GM12878 (cell line): ENCODE data around the gene NPL. TPM values are rescaled to one million over a fixed set of nuclear protein-coding genes. Genes with fewer than 3 reads are reported as not detected.

Source experiments
- ATAC-seq: fragments of 200-7000 bp; cut with Tn5 transposase; 3 replicates; pipeline ENCODE4 v1.9.1; 2020; ENCODE audit warnings: mild to moderate bottlenecking, moderate library complexity
- BruUV-seq: library from RNA; stranded (reverse); fragments of 400-500 nt; replicated peaks from 2 replicates; lab custom pipeline; 2021; lab: Mats Ljungman, UMichigan
- CTCF ChIA-PET: fragments of 300-600 bp; sonication (Branson Sonifier 250); formaldehyde crosslinking; extraction: SDS; loops from one replicate; lab custom pipeline; 2021; ENCODE audit warnings: inconsistent platforms; lab: Yijun Ruan, JAX
- POLR2A ChIA-PET: fragments of 350-600 bp; formaldehyde crosslinking; extraction: SDS; loops from one replicate; lab custom pipeline; 2021; ENCODE audit warnings: inconsistent platforms; lab: Charles Lee
- RAD21 ChIA-PET: fragments of 300-600 bp; sonication (Branson Sonifier 250); formaldehyde crosslinking; loops from one replicate; lab custom pipeline; 2023; ENCODE audit warnings: antibody characterized with exemption; ENCODE audit not compliant: unreplicated experiment; lab: Charles Lee
- SMC1A ChIA-PET: fragments of 300-600 bp; sonication (Branson Sonifier 250); formaldehyde crosslinking; loops from one replicate; lab custom pipeline; 2023; ENCODE audit not compliant: unreplicated experiment, uncharacterized antibody; lab: Charles Lee
- DNase-seq: peaks from one replicate; pipeline ENCODE4 v3.0.0-alpha.2; 2011; ENCODE audit warnings: low read depth, low spot score
- FAIRE-seq: peaks from 3 replicates; lab custom pipeline; 2011; peaks lifted over from hg19 to GRCh38; lab: Jason Lieb, UNC
- H2AFZ ChIP-seq: 2 replicates; pipeline ENCODE4 v1.6.0; 2011; ENCODE audit warnings: low read depth, low read length, control low read depth; ENCODE audit not compliant: control insufficient read depth
- H3K27ac ChIP-seq: 2 replicates; pipeline ENCODE4 v1.5.1; 2011; ENCODE audit warnings: control low read depth; ENCODE audit not compliant: control insufficient read depth, insufficient read depth
- H3K27me3 ChIP-seq, 2 experiments: replicated peaks in 1 of 2; 2 replicates each; pipeline versions ENCODE4 v1.6.0 to v1.6.1; 2011; ENCODE audit warnings: low read length in 1 of 2; ENCODE audit not compliant: control insufficient read depth in 2 of 2, insufficient read depth in 2 of 2
- H3K36me3 ChIP-seq, 2 experiments: 2 replicates each; pipeline ENCODE4 v1.5.1; 2011; ENCODE audit warnings: low read length in 1 of 2; ENCODE audit not compliant: control insufficient read depth in 2 of 2, insufficient read depth in 2 of 2
- H3K4me1 ChIP-seq: 2 replicates; pipeline ENCODE4 v1.6.1; 2011; ENCODE audit warnings: mild to moderate bottlenecking, low read length, moderate library complexity, mixed read lengths; ENCODE audit not compliant: control insufficient read depth, insufficient read depth
- H3K4me2 ChIP-seq: 2 replicates; pipeline ENCODE4 v1.6.0; 2011; ENCODE audit warnings: control low read depth; ENCODE audit not compliant: control insufficient read depth, insufficient read depth
- H3K4me3 ChIP-seq: fragments of 200-600 bp; sonication (generic); 2 replicates; pipeline ENCODE4 v1.5.1; 2016
- H3K79me2 ChIP-seq: 2 replicates; pipeline ENCODE4 v1.6.0; 2011; ENCODE audit warnings: low read length; ENCODE audit not compliant: control insufficient read depth, insufficient read depth
- H3K9ac ChIP-seq: 2 replicates; pipeline ENCODE4 v1.8.0; 2011; ENCODE audit warnings: low read length, control low read depth, mixed read lengths; ENCODE audit not compliant: control insufficient read depth, insufficient read depth
- H3K9me3 ChIP-seq: replicated peaks from 3 replicates; pipeline ENCODE4 v1.5.1; 2011; ENCODE audit warnings: mild to moderate bottlenecking, low read length; ENCODE audit not compliant: control insufficient read depth, insufficient read depth
- H4K20me1 ChIP-seq: 2 replicates; pipeline ENCODE4 v1.6.0; 2011; ENCODE audit not compliant: control insufficient read depth, insufficient read depth
- ASH2L ChIP-seq: fragments of 300-600, 200-600 bp; sonication (generic); IDR thresholded peaks from 2 replicates; pipeline ENCODE4 v1.6.1; 2017; ENCODE audit warnings: low read depth, mild to moderate bottlenecking, borderline replicate concordance
- BMI1 ChIP-seq: fragments of 450-650 bp; IDR thresholded peaks from 2 replicates; pipeline ENCODE4 v1.6.1; 2016; ENCODE audit warnings: mild to moderate bottlenecking, moderate library complexity, borderline replicate concordance
- BRCA1 ChIP-seq: IDR thresholded peaks from 2 replicates; pipeline ENCODE4 v1.6.1; 2011; ENCODE audit warnings: low read depth, low read length, improper control_type of control experiment
- CEBPZ ChIP-seq: fragments of 150-350 bp; IDR thresholded peaks from 2 replicates; pipeline ENCODE4 v1.6.1; 2016; ENCODE audit warnings: low read depth, low read length
- HDAC2 ChIP-seq: fragments of 200-600 bp; sonication (generic); IDR thresholded peaks from 2 replicates; pipeline ENCODE4 v1.6.1; 2017
- IRF4 ChIP-seq: IDR thresholded peaks from 2 replicates; pipeline ENCODE4 v1.6.1; 2011; ENCODE audit warnings: low read depth, low read length
- NR2C1 ChIP-seq: fragments of 450-650 bp; IDR thresholded peaks from 2 replicates; pipeline ENCODE4 v1.6.1; 2017; ENCODE audit warnings: antibody characterized with exemption, mild to moderate bottlenecking, moderate library complexity
- PAX5 ChIP-seq: IDR thresholded peaks from 2 replicates; pipeline ENCODE4 v1.6.1; 2011; ENCODE audit warnings: low read depth, low read length, borderline replicate concordance
- RAD51 ChIP-seq: fragments of 450-650 bp; IDR thresholded peaks from 2 replicates; pipeline ENCODE4 v1.6.1; 2016; ENCODE audit warnings: moderate library complexity, mild to moderate bottlenecking, inconsistent platforms
- SPI1 ChIP-seq: IDR thresholded peaks from 2 replicates; pipeline ENCODE4 v1.6.1; 2011; ENCODE audit warnings: low read depth, mild to moderate bottlenecking, low read length, moderate library complexity, borderline replicate concordance; ENCODE audit not compliant: insufficient read depth
- STAT1 ChIP-seq: fragments of 450-650 bp; conservative IDR thresholded peaks from 2 replicates; pipeline ENCODE4 v1.6.1; 2014; ENCODE audit warnings: antibody characterized with exemption, mild to moderate bottlenecking
- STAT3 ChIP-seq: IDR thresholded peaks from 2 replicates; pipeline ENCODE4 v1.6.1; 2011; ENCODE audit warnings: low read depth, low read length, improper control_type of control experiment
- ZNF274 ChIP-seq: IDR thresholded peaks from one replicate; pipeline ENCODE4 v1.8.0; 2011; ENCODE audit not compliant: insufficient read length, insufficient read depth
- WGBS: methylation state at CpG from one replicate; pipeline ENCODE4 v1.1.6; 2016; ENCODE audit warnings: low lambda C conversion rate; ENCODE audit not compliant: insufficient replicate concordance, insufficient coverage; ENCODE audit errors: missing lambda C conversion rate; 5-methylcytosine and 5-hydroxymethylcytosine counted together
- in situ Hi-C: fragments of 300-500 bp; cut with MboI; formaldehyde crosslinking; loops from 9 replicates; pipeline ENCODE4 v1.14.3; 2018; ENCODE audit warnings: mixed read lengths
- intact Hi-C: fragments of 100-400 bp; cut with micrococcal nuclease; formaldehyde crosslinking; loops from one replicate; pipeline ENCODE4 v1.14.2; 2022; ENCODE audit not compliant: unreplicated experiment
- polyA plus RNA-seq, 11 experiments: library from polyadenylated mRNA; depleted of rRNA in 4 of 11; unstranded in 6 of 11; stranded (reverse) in 5 of 11; fragments of >200 nt; fragmentation: Nextera tagmentation in 4 of 11; fragmentation: Illumina TruSeq in 1 of 11; extraction: Ambion mirVana in 4 of 11; extraction: Trizol in 1 of 11; gene quantifications; 1 replicate in 1 of 11; 2 replicates in 10 of 11; pipeline versions ENCODE4 v1.2.1 to v1.2.3, GENCODE V29; 2011 to 2016; ENCODE audit warnings: inconsistent platforms in 2 of 11, missing spikeins in 2 of 11, low read depth in 1 of 11
- total RNA-seq, 4 experiments: library from RNA; depleted of rRNA in 3 of 4; stranded (reverse); fragments of >200 nt in 3 of 4; fragmentation: Illumina TruSeq in 1 of 4; extraction: Trizol in 1 of 4; gene quantifications; 2 replicates each; pipeline versions ENCODE4 v1.2.1 to v1.2.3, GENCODE V29; 2013 to 2021

NPL gene
- total and polyA plus RNA-seq, 10 of the 15 experiments (the other 5 are each of a cell fraction or from before 2014, with no cell fraction given) = 5.3 to 19.2 (median 10.0) TPM

DNA sequence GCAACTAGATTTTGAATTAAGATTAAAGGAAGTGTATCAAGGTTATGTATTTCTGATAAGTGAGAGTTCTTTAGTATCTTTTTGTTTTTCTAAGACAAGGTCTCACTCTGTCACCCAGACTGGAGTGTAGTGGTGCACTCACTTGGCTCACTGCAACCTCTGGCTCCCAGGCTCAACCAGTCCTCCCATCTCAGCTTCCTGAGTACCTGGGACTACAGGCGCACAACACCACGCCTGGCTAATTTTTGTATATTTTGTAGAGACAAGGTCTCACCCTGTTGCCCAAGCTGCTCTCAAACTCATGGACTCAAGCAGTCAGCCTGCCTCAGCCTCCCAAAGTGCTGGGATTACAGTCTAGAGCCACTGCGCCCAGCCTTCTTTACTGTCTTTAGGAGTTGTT is 83.3 kb downstream of the NPL start:
- H3K9ac ChIP-seq = no peak overlapping the region
- H3K9me3 ChIP-seq = no peaks in the 10 kb centered on the region
- H3K4me1 ChIP-seq = no peaks in the 10 kb centered on the region
- no peak for ATAC-seq
- no peaks in the 10 kb centered on the region for H3K27me3 ChIP-seq
- no peak for FAIRE-seq
- WGBS = 100% methylated on average over 3 of the region's 3 CpGs
- no peak overlapping the region for H3K27ac ChIP-seq
- ChIA-PET RAD21 (interaction anchor here (1.4 kb wide), 1 partner anchor 83 kb away, joined by 3 read pairs; no protein-coding TSS in a partner anchor), CTCF (interaction anchor here (0.7 kb wide), 1 partner anchor 87 kb away, joined by 3 read pairs; no protein-coding TSS in a partner anchor), SMC1A (no interaction called here), POLR2A (no interaction called here)
- no TSS peak for BruUV-seq
- H2AFZ ChIP-seq = no peak overlapping the region
- H3K4me2 ChIP-seq = no peak overlapping the region
- intact Hi-C loops = no loop called here
- peaks cover 2% of the 10 kb centered on the region; the same call in 1 of the 2 replicates for H3K79me2 ChIP-seq
- TF ChIP-seq IRF4 = no peak
- no peak for TF ChIP-seq RAD51
- no peak for TF ChIP-seq BMI1
- no peak for TF ChIP-seq SPI1
- TF ChIP-seq ASH2L = no peak
- TF ChIP-seq HDAC2 = no peak
- TF ChIP-seq NR2C1 = no peak
- TF ChIP-seq BRCA1 = no peak
- no peak for TF ChIP-seq STAT3
- in situ Hi-C loops = no loop called here
- peaks cover 15 to 64% of the 10 kb centered on the region in 2 experiments for H3K36me3 ChIP-seq
- no peak overlapping the region for H3K4me3 ChIP-seq
- H4K20me1 ChIP-seq = no peaks in the 10 kb centered on the region; the same call in 1 of the 2 replicates
- no peak for DNase-seq

DNA sequence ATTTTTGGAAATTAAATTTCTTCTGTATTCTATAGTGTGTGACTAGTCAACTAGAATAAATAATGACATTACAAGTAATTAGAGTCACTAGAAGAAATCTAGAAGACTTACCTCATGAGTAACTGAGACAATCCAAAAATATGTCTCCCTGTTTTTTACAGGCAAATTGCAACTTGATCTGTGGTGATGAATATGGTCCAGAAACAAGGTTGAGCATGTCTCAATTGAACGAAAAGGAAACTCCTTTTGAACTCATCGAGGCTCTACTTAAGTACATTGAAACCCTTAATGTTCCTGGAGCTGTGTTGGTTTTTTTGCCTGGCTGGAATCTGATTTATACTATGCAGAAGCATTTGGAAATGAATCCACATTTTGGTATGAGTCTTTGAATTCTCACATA is 86.3 kb downstream of the NPL start:
- Histone ChIP-seq H3K4me1 (no peaks in the 10 kb centered on the region), H3K27me3 (no peaks in the 10 kb centered on the region), H3K9ac (no peak overlapping the region), H3K27ac (no peak overlapping the region), H2AFZ (no peak overlapping the region), H3K4me2 (no peak overlapping the region), H3K79me2 (no peaks in the 10 kb centered on the region), H3K9me3 (no peaks in the 10 kb centered on the region), H3K4me3 (no peak overlapping the region), H4K20me1 (no peaks in the 10 kb centered on the region), H3K36me3 (peaks cover 12 to 63% of the 10 kb centered on the region in 2 experiments)
- FAIRE-seq (no peak), DNase-seq (no peak), ATAC-seq (no peak)
- intact Hi-C loops (no loop called here), in situ Hi-C loops (no loop called here)
- SMC1A ChIA-PET = interaction anchor here (1.1 kb wide), 1 partner anchor 22 kb away, joined by 4 read pairs; no protein-coding TSS in a partner anchor
- CTCF ChIA-PET = interaction anchor here (0.9 to 2.3 kb wide), 3 partner anchors 11 to 443 kb away, joined by 3 to 5 read pairs (median 3); no protein-coding TSS in a partner anchor
- RAD21 ChIA-PET = no interaction called here
- TF ChIP-seq ZNF274 = no peak
- no peak for TF ChIP-seq PAX5
- no peak for TF ChIP-seq CEBPZ
- TF ChIP-seq STAT1 = no peak
- 97% methylated on average over 2 of the region's 2 CpGs for WGBS
- no TSS peak for BruUV-seq
- POLR2A ChIA-PET = no interaction called here
